HUES48 (cell line): Measurements from ENCODE around the gene ALX4.
A peak's percentile ranks its signal among the peaks of the same experiment; 100 is the strongest.

ENCODE experiments used
- H3K27ac ChIP-seq: one replicate; pipeline ENCODE4 v1.7.0; 2013; ENCODE audit warnings: low read depth, low read length, inconsistent platforms
- H3K27me3 ChIP-seq: 2 replicates; pipeline ENCODE4 v1.6.1; 2013; ENCODE audit warnings: mild to moderate bottlenecking, low read length; ENCODE audit not compliant: control insufficient read depth, insufficient read depth
- H3K36me3 ChIP-seq: 2 replicates; pipeline ENCODE4 v1.6.1; 2013; ENCODE audit warnings: low read length; ENCODE audit not compliant: control insufficient read depth, insufficient read depth
- H3K4me1 ChIP-seq: 2 replicates; pipeline ENCODE4 v1.6.1; 2013; ENCODE audit warnings: mild to moderate bottlenecking, low read length; ENCODE audit not compliant: control insufficient read depth, insufficient read depth
- H3K4me3 ChIP-seq: 2 replicates; pipeline ENCODE4 v1.5.1; 2013; ENCODE audit warnings: mild to moderate bottlenecking, low read depth, low read length
- H3K9ac ChIP-seq: 2 replicates; pipeline ENCODE4 v1.6.1; 2013; ENCODE audit warnings: mild to moderate bottlenecking, low read depth, low read length, moderate library complexity
- H3K9me3 ChIP-seq: 2 replicates; pipeline ENCODE4 v1.6.1; 2013; ENCODE audit warnings: low read length; ENCODE audit not compliant: control insufficient read depth, insufficient read depth

Gene ALX4

GRCh38 chr11:44250421-44250820, 59.5 kb downstream of the ALX4 start:
- Histone ChIP-seq H3K9ac (no peak overlapping the region), H3K36me3 (no peaks in the 10 kb centered on the region), H3K9me3 (peaks cover 12% of the 10 kb centered on the region; the same call in 1 of the 2 replicates), H3K27me3 (no peaks in the 10 kb centered on the region), H3K4me1 (no peaks in the 10 kb centered on the region), H3K4me3 (no peak overlapping the region), H3K27ac (no peak overlapping the region)

- H3K27ac ChIP-seq, result no peak overlapping the region
- peaks cover 7% of the 10 kb centered on the region; the same call in 1 of the 2 replicates for H3K9me3 ChIP-seq
- H3K36me3 ChIP-seq, result peaks cover 11% of the 10 kb centered on the region
- H3K27me3 ChIP-seq, result no peaks in the 10 kb centered on the region
- H3K9ac ChIP-seq, result no peak overlapping the region
- no peak overlapping the region for H3K4me3 ChIP-seq
- H3K4me1 ChIP-seq, result peaks cover 20% of the 10 kb centered on the region
These were observed 61.8 kb downstream of the ALX4 start for GRCh38 chr11:44248109-44248508.

GRCh38 chr11:44247508-44247907, 62.4 kb downstream of the ALX4 start:
- Histone ChIP-seq H3K4me3 (no peak overlapping the region), H3K9me3 (peaks cover 1% of the 10 kb centered on the region; the same call in 1 of the 2 replicates), H3K9ac (no peak overlapping the region; the same call in 1 of the 2 replicates), H3K27ac (no peak overlapping the region), H3K4me1 (peaks cover 26% of the 10 kb centered on the region), H3K36me3 (peaks cover 11% of the 10 kb centered on the region), H3K27me3 (no peaks in the 10 kb centered on the region)

GRCh38 chr11:44246726-44247125, 63.2 kb downstream of the ALX4 start:
- no peak overlapping the region for H3K4me3 ChIP-seq
- no peak overlapping the region for H3K9ac ChIP-seq
- H3K9me3 ChIP-seq, result no peaks in the 10 kb centered on the region
- H3K27ac ChIP-seq, result no peak overlapping the region
- peaks cover 30% of the 10 kb centered on the region for H3K4me1 ChIP-seq
- peaks cover 11% of the 10 kb centered on the region for H3K36me3 ChIP-seq
- no peaks in the 10 kb centered on the region for H3K27me3 ChIP-seq

- H3K9me3 ChIP-seq, result no peaks in the 10 kb centered on the region
- peaks cover 11% of the 10 kb centered on the region for H3K36me3 ChIP-seq
- H3K27ac ChIP-seq, result peak overlapping the region; percentile 84
- H3K4me1 ChIP-seq, result peaks cover 30% of the 10 kb centered on the region
- no peak overlapping the region for H3K9ac ChIP-seq
- H3K4me3 ChIP-seq, result no peak overlapping the region
- no peaks in the 10 kb centered on the region for H3K27me3 ChIP-seq
These were observed 65.2 kb downstream of the ALX4 start for GRCh38 chr11:44244639-44245310.

GRCh38 chr11:44243595-44244343, 66.2 kb downstream of the ALX4 start:
- H3K27ac ChIP-seq, result peak overlapping the region; percentile 84
- H3K4me1 ChIP-seq, result peaks cover 30% of the 10 kb centered on the region
- peak overlapping the region; percentile 47 for H3K4me3 ChIP-seq
- no peaks in the 10 kb centered on the region for H3K27me3 ChIP-seq
- peaks cover 11% of the 10 kb centered on the region for H3K36me3 ChIP-seq
- no peak overlapping the region; the same call in 1 of the 2 replicates for H3K9ac ChIP-seq
- H3K9me3 ChIP-seq, result no peaks in the 10 kb centered on the region

- H3K27ac ChIP-seq, result peak overlapping the region; percentile 63
- H3K36me3 ChIP-seq, result peaks cover 11% of the 10 kb centered on the region
- H3K4me3 ChIP-seq, result no peak overlapping the region
- no peaks in the 10 kb centered on the region for H3K27me3 ChIP-seq
- no peak overlapping the region for H3K9ac ChIP-seq
- H3K9me3 ChIP-seq, result no peaks in the 10 kb centered on the region
- H3K4me1 ChIP-seq, result peaks cover 30% of the 10 kb centered on the region
These were observed 66.9 kb downstream of the ALX4 start for GRCh38 chr11:44243086-44243485.

GRCh38 chr11:44241851-44242250, 68.1 kb downstream of the ALX4 start:
- no peaks in the 10 kb centered on the region for H3K9me3 ChIP-seq
- H3K27ac ChIP-seq, result no peak overlapping the region
- no peak overlapping the region for H3K9ac ChIP-seq
- H3K36me3 ChIP-seq, result peaks cover 12% of the 10 kb centered on the region
- no peaks in the 10 kb centered on the region for H3K27me3 ChIP-seq
- no peak overlapping the region for H3K4me3 ChIP-seq
- peaks cover 30% of the 10 kb centered on the region for H3K4me1 ChIP-seq

GRCh38 chr11:44237156-44237555, 72.8 kb downstream of the ALX4 start:
- Histone ChIP-seq H3K27ac (no peak overlapping the region), H3K36me3 (peaks cover 11% of the 10 kb centered on the region; the same call in 1 of the 2 replicates)

GRCh38 chr11:44236296-44236695, 73.6 kb downstream of the ALX4 start:
- no peak overlapping the region for H3K27ac ChIP-seq
- H3K4me1 ChIP-seq, result no peaks in the 10 kb centered on the region
- H3K9ac ChIP-seq, result no peak overlapping the region
- H3K36me3 ChIP-seq, result peaks cover 11% of the 10 kb centered on the region; the same call in 1 of the 2 replicates
- H3K9me3 ChIP-seq, result no peaks in the 10 kb centered on the region
- H3K4me3 ChIP-seq, result no peak overlapping the region
- no peaks in the 10 kb centered on the region for H3K27me3 ChIP-seq

More at GRCh38 chr11:44237156-44237555, 72.8 kb downstream of the ALX4 start:
- no peak overlapping the region for H3K4me3 ChIP-seq
- no peaks in the 10 kb centered on the region for H3K9me3 ChIP-seq
- H3K4me1 ChIP-seq, result peaks cover under 1% of the 10 kb centered on the region; the same call in 1 of the 2 replicates
- H3K9ac ChIP-seq, result no peak overlapping the region
- H3K27me3 ChIP-seq, result no peaks in the 10 kb centered on the region

GRCh38 chr11:44235765-44236201, 74.2 kb downstream of the ALX4 start:
- Histone ChIP-seq H3K4me1 (no peaks in the 10 kb centered on the region), H3K27ac (no peak overlapping the region), H3K36me3 (peaks cover 11% of the 10 kb centered on the region; the same call in 1 of the 2 replicates)

More at GRCh38 chr11:44235765-44236201, 74.2 kb downstream of the ALX4 start:
- no peak overlapping the region for H3K4me3 ChIP-seq
- H3K9me3 ChIP-seq, result no peaks in the 10 kb centered on the region
- H3K27me3 ChIP-seq, result no peaks in the 10 kb centered on the region
- no peak overlapping the region for H3K9ac ChIP-seq
